ENCODE results near the gene ZMYND8.

The ZMYND8 gene

DNA sequence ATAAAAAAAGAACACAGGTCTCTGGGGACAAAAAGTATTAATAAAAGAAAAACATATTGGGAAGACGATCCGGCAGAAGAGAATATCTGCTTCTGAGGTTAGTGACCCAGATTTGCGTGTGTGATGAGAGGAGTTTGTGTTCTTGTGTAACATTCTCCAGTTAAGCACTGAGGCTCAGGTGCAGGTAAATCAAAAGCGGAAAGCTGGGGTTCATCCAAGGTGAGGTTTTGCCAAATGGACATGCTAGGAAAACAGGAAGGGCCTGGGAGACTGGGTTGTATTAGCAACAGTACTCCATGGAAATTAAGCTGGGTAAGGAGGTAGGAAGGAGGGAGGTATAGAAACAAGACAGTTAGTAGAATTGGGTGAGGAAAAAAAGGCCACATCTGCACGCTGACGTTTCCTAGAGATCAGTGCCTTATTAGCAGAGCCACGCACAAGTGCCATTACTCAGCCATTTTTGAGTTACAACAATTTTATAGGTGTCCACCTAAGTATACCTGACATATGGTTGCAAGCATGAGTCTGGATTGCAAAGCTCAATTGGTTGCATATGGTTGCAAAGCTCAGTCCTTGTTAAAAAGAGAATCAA is 139.6 kb downstream of the ZMYND8 start:
- peaks cover 94% of the 10 kb centered on the region for H3K36me3 ChIP-seq (ENCODE audit: insufficient read depth, low read length)
- no peak overlapping the region for H3K27ac ChIP-seq (ENCODE audit: low read depth, low read length, poor library complexity, severe bottlenecking)
- no peak overlapping the region for H3K4me3 ChIP-seq (ENCODE audit: low read depth, low read length, poor library complexity, severe bottlenecking)
- no peak overlapping the region for H3K4me2 ChIP-seq (ENCODE audit: low read length)
- no peaks in the 10 kb centered on the region; the same call in 1 of the 2 replicates for H3K79me2 ChIP-seq (ENCODE audit: insufficient read depth, low read length)
- H3K4me1 ChIP-seq (ENCODE audit: insufficient read depth, low read length, severe bottlenecking): peaks cover 10% of the 10 kb centered on the region
- no peaks in the 10 kb centered on the region for H3K9me2 ChIP-seq (ENCODE audit: low read depth, low read length)
- H3K9ac ChIP-seq (ENCODE audit: low read length): no peak overlapping the region
- TF ChIP-seq, protein P1, sequence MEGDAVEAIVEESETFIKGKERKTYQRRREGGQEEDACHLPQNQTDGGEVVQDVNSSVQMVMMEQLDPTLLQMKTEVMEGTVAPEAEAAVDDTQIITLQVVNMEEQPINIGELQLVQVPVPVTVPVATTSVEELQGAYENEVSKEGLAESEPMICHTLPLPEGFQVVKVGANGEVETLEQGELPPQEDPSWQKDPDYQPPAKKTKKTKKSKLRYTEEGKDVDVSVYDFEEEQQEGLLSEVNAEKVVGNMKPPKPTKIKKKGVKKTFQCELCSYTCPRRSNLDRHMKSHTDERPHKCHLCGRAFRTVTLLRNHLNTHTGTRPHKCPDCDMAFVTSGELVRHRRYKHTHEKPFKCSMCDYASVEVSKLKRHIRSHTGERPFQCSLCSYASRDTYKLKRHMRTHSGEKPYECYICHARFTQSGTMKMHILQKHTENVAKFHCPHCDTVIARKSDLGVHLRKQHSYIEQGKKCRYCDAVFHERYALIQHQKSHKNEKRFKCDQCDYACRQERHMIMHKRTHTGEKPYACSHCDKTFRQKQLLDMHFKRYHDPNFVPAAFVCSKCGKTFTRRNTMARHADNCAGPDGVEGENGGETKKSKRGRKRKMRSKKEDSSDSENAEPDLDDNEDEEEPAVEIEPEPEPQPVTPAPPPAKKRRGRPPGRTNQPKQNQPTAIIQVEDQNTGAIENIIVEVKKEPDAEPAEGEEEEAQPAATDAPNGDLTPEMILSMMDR (IDR thresholded peaks at IDR 0.05; ENCODE audit: low read length): no peak
- TF ChIP-seq EZH2 (IDR thresholded peaks at IDR 0.05; ENCODE audit: borderline replicate concordance, low read length): no peak
- no peak overlapping the region for H2AFZ ChIP-seq (ENCODE audit: low read length)
- no peaks in the 10 kb centered on the region for H3K9me3 ChIP-seq (ENCODE audit: low read length)
- H4K20me1 ChIP-seq (ENCODE audit: insufficient read depth, low read length): no peaks in the 10 kb centered on the region
- H3F3A ChIP-seq (ENCODE audit: insufficient read depth, low read length): no peaks in the 10 kb centered on the region
- no peaks in the 10 kb centered on the region for H3K27me3 ChIP-seq (ENCODE audit: insufficient read depth, low read length)

- no peak overlapping the region for H3K27ac ChIP-seq (ENCODE audit: low read depth, low read length, poor library complexity, severe bottlenecking)
- H3K27me3 ChIP-seq (ENCODE audit: insufficient read depth, low read length): no peaks in the 10 kb centered on the region
- no peaks in the 10 kb centered on the region for H4K20me1 ChIP-seq (ENCODE audit: insufficient read depth, low read length)
- no peaks in the 10 kb centered on the region for H3K9me2 ChIP-seq (ENCODE audit: low read depth, low read length)
- no peak overlapping the region for H2AFZ ChIP-seq (ENCODE audit: low read length)
- H3K4me3 ChIP-seq (ENCODE audit: low read depth, low read length, poor library complexity, severe bottlenecking): no peak overlapping the region
- TF ChIP-seq, protein P1 (IDR thresholded peaks at IDR 0.05; ENCODE audit: low read length): no peak
- TF ChIP-seq EZH2 (IDR thresholded peaks at IDR 0.05; ENCODE audit: borderline replicate concordance, low read length): no peak
- no peaks in the 10 kb centered on the region; the same call in 1 of the 2 replicates for H3K79me2 ChIP-seq (ENCODE audit: insufficient read depth, low read length)
- H3K36me3 ChIP-seq (ENCODE audit: insufficient read depth, low read length): peaks cover 94% of the 10 kb centered on the region
- H3K9me3 ChIP-seq (ENCODE audit: low read length): no peaks in the 10 kb centered on the region
- no peaks in the 10 kb centered on the region for H3K4me1 ChIP-seq (ENCODE audit: insufficient read depth, low read length, severe bottlenecking)
- H3K4me2 ChIP-seq (ENCODE audit: low read length): no peak overlapping the region
- H3K9ac ChIP-seq (ENCODE audit: low read length): no peak overlapping the region
- no peaks in the 10 kb centered on the region for H3F3A ChIP-seq (ENCODE audit: insufficient read depth, low read length)
Observed at GRCh38 chr20:47215653-47216397, 140.7 kb downstream of the ZMYND8 start.

DNA sequence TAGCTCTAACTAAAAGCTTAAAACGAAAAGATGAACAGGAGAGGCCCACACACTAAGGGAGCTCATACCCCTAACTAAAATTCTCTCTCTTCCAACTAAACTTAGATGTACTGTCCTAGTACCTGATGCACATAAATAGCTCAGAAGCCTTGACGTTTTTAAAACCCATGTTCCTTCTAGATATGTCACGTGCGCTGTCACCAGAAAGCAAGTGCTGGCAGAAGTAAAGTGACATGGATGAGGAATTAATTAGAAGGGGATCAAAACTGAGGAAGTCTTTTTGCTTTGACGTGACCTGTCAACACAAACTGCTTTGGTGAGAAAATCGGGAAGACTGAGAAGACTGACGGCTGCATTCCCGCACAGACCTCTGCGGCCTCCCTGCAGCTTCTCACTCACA is 142.5 kb downstream of the ZMYND8 start:
- no peak overlapping the region for H2AFZ ChIP-seq (ENCODE audit: low read length)
- no peaks in the 10 kb centered on the region for H3K9me3 ChIP-seq (ENCODE audit: low read length)
- H3K4me1 ChIP-seq (ENCODE audit: insufficient read depth, low read length, severe bottlenecking): no peaks in the 10 kb centered on the region
- no peak overlapping the region for H3K4me2 ChIP-seq (ENCODE audit: low read length)
- peaks cover 96% of the 10 kb centered on the region for H3K36me3 ChIP-seq (ENCODE audit: insufficient read depth, low read length)
- H3K27me3 ChIP-seq (ENCODE audit: insufficient read depth, low read length): no peaks in the 10 kb centered on the region
- H4K20me1 ChIP-seq (ENCODE audit: insufficient read depth, low read length): no peaks in the 10 kb centered on the region
- no peak for TF ChIP-seq EZH2 (IDR thresholded peaks at IDR 0.05; ENCODE audit: borderline replicate concordance, low read length)
- TF ChIP-seq, protein P1 (IDR thresholded peaks at IDR 0.05; ENCODE audit: low read length): no peak
- no peak overlapping the region for H3K27ac ChIP-seq (ENCODE audit: low read depth, low read length, poor library complexity, severe bottlenecking)
- H3K4me3 ChIP-seq (ENCODE audit: low read depth, low read length, poor library complexity, severe bottlenecking): no peak overlapping the region
- no peaks in the 10 kb centered on the region for H3F3A ChIP-seq (ENCODE audit: insufficient read depth, low read length)
- no peak overlapping the region for H3K9ac ChIP-seq (ENCODE audit: low read length)
- H3K9me2 ChIP-seq (ENCODE audit: low read depth, low read length): no peaks in the 10 kb centered on the region
- no peaks in the 10 kb centered on the region; the same call in 1 of the 2 replicates for H3K79me2 ChIP-seq (ENCODE audit: insufficient read depth, low read length)

Data from OCI-LY1 (cell line).